Endothelial cell of umbilical vein (primary cell): ENCODE measurements around the gene FMN2.

ENCODE experiments used
- EZH2 ChIP-seq: IDR thresholded peaks from 2 replicates; pipeline ENCODE4 v1.6.1; 2012; ENCODE audit warnings: borderline replicate concordance, low read depth, mild to moderate bottlenecking, moderate library complexity, low read length, inconsistent platforms; ENCODE audit not compliant: severe bottlenecking
- FOS ChIP-seq: IDR thresholded peaks from 2 replicates; pipeline ENCODE4 v1.6.1; 2011; ENCODE audit warnings: mild to moderate bottlenecking, low read length, moderate library complexity, borderline replicate concordance; ENCODE audit not compliant: insufficient read depth
- GATA2 ChIP-seq: IDR thresholded peaks from 2 replicates; pipeline ENCODE4 v1.7.0; 2011; ENCODE audit warnings: low read depth, mild to moderate bottlenecking, moderate library complexity, mixed read lengths, low read length; ENCODE audit not compliant: insufficient read length, insufficient read depth
- JUN ChIP-seq: IDR thresholded peaks from 2 replicates; pipeline ENCODE4 v1.6.1; 2011; ENCODE audit warnings: borderline replicate concordance, low read depth; ENCODE audit not compliant: insufficient read length, insufficient read depth
- MYC ChIP-seq: IDR thresholded peaks from one replicate; pipeline ENCODE4 v1.6.1; 2011; ENCODE audit warnings: mild to moderate bottlenecking, low read depth, low read length
- POLR2A ChIP-seq: IDR thresholded peaks from 2 replicates; pipeline ENCODE4 v1.6.1; 2012; ENCODE audit warnings: low read depth, mild to moderate bottlenecking, control low read depth, low read length
- POLR2AphosphoS5 ChIP-seq: IDR thresholded peaks from 2 replicates; pipeline ENCODE4 v1.6.1; 2012; ENCODE audit warnings: low read depth, mild to moderate bottlenecking, control low read depth, low read length, moderate library complexity; ENCODE audit not compliant: insufficient read depth
- TF ChIP-seq, protein P1 (sequence below), 2 donors: IDR thresholded peaks; 1 replicate in 1 of 2; 2 replicates in 1 of 2; pipeline ENCODE4 v1.5.1; 2011; ENCODE audit warnings: low read length in 2 of 2, mild to moderate bottlenecking in 2 of 2, moderate library complexity in 2 of 2, control low read depth in 1 of 2, inconsistent platforms in 1 of 2, low read depth in 1 of 2; ENCODE audit not compliant: insufficient read depth in 1 of 2; ENCODE audit errors: extremely low read depth in 1 of 2
- TF ChIP-seq, protein P2 (sequence below): IDR thresholded peaks from 2 replicates; pipeline ENCODE4 v1.6.1; 2011; ENCODE audit not compliant: insufficient read depth, insufficient read length

DNA sequence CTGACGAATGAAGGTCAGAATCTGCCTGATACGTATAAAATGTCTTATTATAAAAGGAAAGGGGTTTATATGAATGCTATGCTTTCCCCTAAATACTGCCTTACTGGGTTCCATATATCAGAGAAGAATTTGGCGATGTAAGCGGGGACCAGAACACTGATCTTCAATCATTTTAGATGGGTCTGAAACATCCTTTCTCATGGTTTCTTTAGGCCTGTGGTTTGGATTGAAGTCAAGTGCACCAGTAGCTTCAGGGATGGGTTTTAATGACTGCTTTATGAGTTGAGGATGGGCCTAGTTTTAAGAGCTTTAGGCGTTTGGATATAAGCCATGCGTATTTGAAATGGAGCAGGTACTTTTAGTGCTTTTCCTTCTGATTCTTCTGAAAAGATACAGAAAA, 6.9 kb downstream of the FMN2 start:
- TF ChIP-seq GATA2 (no peak), POLR2AphosphoS5 (no peak), FOS (no peak), POLR2A (no peak), JUN (no peak), MYC (no peak), EZH2 (no peak)
- TF ChIP-seq, protein P1, sequence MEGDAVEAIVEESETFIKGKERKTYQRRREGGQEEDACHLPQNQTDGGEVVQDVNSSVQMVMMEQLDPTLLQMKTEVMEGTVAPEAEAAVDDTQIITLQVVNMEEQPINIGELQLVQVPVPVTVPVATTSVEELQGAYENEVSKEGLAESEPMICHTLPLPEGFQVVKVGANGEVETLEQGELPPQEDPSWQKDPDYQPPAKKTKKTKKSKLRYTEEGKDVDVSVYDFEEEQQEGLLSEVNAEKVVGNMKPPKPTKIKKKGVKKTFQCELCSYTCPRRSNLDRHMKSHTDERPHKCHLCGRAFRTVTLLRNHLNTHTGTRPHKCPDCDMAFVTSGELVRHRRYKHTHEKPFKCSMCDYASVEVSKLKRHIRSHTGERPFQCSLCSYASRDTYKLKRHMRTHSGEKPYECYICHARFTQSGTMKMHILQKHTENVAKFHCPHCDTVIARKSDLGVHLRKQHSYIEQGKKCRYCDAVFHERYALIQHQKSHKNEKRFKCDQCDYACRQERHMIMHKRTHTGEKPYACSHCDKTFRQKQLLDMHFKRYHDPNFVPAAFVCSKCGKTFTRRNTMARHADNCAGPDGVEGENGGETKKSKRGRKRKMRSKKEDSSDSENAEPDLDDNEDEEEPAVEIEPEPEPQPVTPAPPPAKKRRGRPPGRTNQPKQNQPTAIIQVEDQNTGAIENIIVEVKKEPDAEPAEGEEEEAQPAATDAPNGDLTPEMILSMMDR (IDR thresholded peaks at IDR 0.05; ENCODE audit: extremely low read depth in 1 of 2, insufficient read depth in 1 of 2, low read depth in 1 of 2, low read length in 2 of 2) = no peak
- TF ChIP-seq, protein P2, sequence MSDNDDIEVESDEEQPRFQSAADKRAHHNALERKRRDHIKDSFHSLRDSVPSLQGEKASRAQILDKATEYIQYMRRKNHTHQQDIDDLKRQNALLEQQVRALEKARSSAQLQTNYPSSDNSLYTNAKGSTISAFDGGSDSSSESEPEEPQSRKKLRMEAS = no peak
